ENCODE results near the gene TIGD7.

The TIGD7 gene

DNA sequence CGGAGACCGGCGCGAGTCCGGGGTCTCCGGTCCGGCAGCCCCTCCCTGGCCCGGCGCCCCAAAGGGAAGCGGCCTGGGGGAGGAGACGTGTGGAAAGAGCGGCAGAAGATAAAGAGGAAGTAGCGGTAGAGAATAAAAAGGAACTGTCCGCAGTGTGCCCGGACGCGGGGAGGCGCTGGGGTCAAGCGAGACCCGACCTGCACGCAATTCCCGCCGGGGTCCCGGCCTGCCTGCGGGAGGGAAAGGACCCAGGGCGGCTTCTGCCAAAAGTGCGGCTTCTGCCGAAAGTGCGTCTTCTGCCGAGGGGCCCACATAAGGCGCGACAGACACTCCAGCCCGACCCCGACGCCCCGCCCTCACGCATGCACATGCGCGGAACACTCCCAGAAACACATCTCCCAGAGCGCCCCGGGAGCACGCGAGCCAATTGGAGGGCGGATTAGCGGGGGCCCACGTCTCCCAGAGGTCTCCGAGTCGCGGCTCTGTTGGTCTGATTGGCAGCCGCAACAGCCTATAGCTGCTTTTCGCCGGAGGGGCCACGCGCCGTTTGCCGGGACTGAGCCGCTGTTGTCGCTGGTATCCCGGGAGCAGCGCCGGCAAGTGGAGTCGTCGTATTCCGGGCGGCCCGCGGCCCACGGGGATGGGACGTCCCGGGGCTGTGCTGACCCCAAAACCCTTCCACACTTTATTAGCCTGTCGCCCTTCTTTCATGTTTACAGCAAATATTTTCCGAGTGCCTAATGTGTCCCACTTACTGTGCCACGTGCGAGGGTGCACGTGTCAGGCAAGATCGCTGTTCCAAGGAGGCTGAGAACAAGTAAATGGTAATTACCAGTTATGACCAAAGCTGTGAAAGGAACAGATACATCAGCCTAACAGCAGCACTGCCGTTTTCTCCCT is 40.8 kb downstream of the TIGD7 start:
- Histone ChIP-seq H3K27me3 (ENCODE audit: control insufficient read depth in 1 of 2, insufficient read depth in 2 of 2, low read length in 2 of 2) (no peaks in the 10 kb centered on the region), H3K4me3 (ENCODE audit: low read length in 2 of 2) (peak overlapping the region; percentile 71 to 89), H3K4me1 (ENCODE audit: control insufficient read depth, insufficient read depth, low read length) (peaks cover 5% of the 10 kb centered on the region), H3K9me3 (ENCODE audit: control insufficient read depth in 2 of 2, low read length in 2 of 2) (no peaks in the 10 kb centered on the region), H3K36me3 (ENCODE audit: control insufficient read depth in 2 of 2, insufficient read depth in 2 of 2, low read length in 2 of 2) (peaks cover 3 to 10% of the 10 kb centered on the region in 2 donors), H3K27ac (ENCODE audit: low read length) (peak overlapping the region; percentile 99), H3K9ac (ENCODE audit: low read length in 2 of 2) (peak overlapping the region; percentile 93 to 97)

DNA sequence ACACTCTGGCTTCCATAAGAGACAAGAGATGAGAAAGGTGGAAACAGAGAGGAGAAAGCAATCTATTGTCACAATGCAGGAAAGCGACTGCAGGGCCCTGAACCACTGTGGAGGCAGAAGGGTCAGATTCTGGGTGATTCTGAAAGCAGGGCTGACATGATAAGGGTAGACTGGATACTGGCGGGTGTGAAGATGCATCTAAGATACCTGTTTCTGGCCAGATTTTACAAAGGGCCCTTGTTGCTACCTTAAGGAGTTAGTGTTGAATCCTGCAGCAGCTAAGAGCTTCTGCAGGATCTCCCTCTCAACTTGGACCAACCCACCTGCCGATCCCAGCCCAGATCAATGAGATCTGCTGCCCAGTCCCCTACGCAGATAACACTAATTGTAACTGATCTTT is 42.7 kb downstream of the TIGD7 start:
- H3K27ac ChIP-seq (ENCODE audit: low read length), result no peak overlapping the region
- no peak overlapping the region for H3K9ac ChIP-seq (ENCODE audit: low read length in 2 of 2)
- no peaks in the 10 kb centered on the region for H3K9me3 ChIP-seq (ENCODE audit: control insufficient read depth in 2 of 2, low read length in 2 of 2)
- H3K27me3 ChIP-seq (ENCODE audit: control insufficient read depth in 1 of 2, insufficient read depth in 2 of 2, low read length in 2 of 2), result peaks cover 0 to 3% of the 10 kb centered on the region in 2 donors
- no peak overlapping the region for H3K4me3 ChIP-seq (ENCODE audit: low read length in 2 of 2)
- peaks cover 3 to 5% of the 10 kb centered on the region in 2 donors for H3K36me3 ChIP-seq (ENCODE audit: control insufficient read depth in 2 of 2, insufficient read depth in 2 of 2, low read length in 2 of 2)
- H3K4me1 ChIP-seq (ENCODE audit: control insufficient read depth, insufficient read depth, low read length), result peaks cover 5% of the 10 kb centered on the region

DNA sequence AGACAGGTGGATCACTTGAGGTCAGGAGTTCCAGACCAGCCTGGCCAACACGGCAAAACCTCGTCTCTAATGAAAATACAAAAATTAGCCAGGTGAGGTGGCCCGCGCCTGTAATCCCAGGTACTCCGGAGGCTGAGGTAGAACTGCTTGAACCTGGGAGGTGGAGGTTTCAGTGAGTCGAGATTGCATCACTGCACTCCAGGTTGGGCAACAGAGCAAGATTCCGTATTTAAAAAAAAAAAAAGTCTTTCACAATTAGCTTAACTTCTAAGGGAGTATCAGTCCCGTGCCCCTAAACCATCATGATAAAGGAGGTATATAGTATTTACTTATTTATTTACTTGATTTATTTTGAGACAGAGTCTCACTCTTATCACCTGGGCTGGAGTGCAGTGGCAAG is 45.4 kb downstream of the TIGD7 start:
- Histone ChIP-seq H3K4me3 (ENCODE audit: low read length in 2 of 2) (no peak overlapping the region), H3K27me3 (ENCODE audit: control insufficient read depth in 1 of 2, insufficient read depth in 2 of 2, low read length in 2 of 2) (peaks cover 0 to 9% of the 10 kb centered on the region in 2 donors), H3K36me3 (ENCODE audit: control insufficient read depth in 2 of 2, insufficient read depth in 2 of 2, low read length in 2 of 2) (no peaks in the 10 kb centered on the region), H3K9me3 (ENCODE audit: control insufficient read depth in 2 of 2, low read length in 2 of 2) (no peaks in the 10 kb centered on the region), H3K9ac (ENCODE audit: low read length in 2 of 2) (no peak overlapping the region), H3K4me1 (ENCODE audit: control insufficient read depth, insufficient read depth, low read length) (peaks cover 2% of the 10 kb centered on the region), H3K27ac (ENCODE audit: low read length) (no peak overlapping the region)

DNA sequence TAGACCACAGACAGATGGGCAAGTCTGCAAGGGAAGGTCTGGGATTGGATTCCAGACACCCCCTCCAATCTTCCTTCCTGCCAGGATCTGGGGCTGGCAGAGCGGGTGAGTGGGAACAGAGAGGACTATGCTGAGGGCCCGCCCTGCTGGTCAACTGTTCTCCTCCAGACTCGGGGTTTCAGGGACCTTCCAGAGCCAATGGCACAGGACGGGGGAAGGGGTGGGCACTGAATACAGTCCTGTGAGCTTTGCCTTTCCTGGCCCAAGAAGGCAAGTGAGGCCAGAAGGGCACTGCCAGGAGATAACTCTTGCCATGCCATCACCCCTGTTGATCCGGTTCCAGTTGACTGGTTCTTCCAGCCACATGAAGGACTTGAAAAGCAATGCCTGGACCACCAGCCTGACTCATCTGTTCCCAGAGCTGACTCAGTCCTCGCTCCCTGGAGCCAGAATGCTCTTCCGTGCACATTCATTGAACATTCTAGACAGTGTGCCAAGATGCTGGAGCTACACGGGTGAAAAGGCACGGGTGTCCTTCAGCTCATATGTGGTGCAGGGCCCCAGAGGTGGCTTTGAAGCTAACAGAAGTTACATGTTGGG is 48.3 kb downstream of the TIGD7 start:
- no peak overlapping the region for H3K4me3 ChIP-seq (ENCODE audit: low read length in 2 of 2)
- no peaks in the 10 kb centered on the region for H3K4me1 ChIP-seq (ENCODE audit: control insufficient read depth, insufficient read depth, low read length)
- no peak overlapping the region for H3K27ac ChIP-seq (ENCODE audit: low read length)

DNA sequence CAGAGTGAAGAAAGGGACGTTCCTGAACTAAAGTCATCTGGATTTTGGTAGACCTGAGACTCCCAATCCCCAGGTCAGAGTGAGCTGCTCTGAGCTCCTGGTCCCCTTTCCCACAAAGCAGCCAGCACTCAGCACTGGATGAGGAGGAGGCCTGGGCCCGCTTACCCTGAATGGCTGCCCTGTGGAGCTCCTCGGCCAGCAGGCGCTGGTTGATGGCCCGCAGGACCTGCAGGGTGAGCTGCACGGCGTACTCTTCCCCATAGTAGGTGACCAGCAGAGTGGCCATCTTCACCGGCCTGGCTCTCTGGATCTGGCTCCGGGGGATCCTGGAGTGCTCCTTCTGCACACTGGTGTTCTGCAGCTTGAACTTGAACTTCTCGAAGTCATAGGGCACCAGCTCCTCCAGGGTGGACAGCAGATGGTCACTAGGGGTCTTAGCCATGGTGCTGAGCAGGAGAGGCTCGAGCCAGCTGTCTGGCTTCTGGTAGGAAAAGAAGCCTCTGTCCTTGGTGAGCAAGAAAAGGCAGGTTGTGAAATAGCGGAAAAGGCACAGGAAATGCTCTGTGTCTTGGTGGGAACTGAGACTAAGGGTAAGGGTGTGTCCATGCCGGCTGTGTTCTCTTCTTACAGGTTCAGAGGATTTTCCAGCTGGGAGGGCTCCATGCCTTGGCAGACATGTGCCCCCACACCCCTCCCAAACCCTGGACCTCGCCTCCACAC is 48.9 kb downstream of the TIGD7 start, which contains the start of gene MEFV:
TSS of gene MEFV (minus strand) at position 488 of the 720 bp plus-strand sequence. CDS start at position 442, 46 bp downstream.
- no peak within 1 kb of the TSS for H3K27ac ChIP-seq (ENCODE audit: low read length)
- H3K9ac ChIP-seq (ENCODE audit: low read length in 2 of 2), result no peak within 1 kb of the TSS
- H3K4me3 ChIP-seq (ENCODE audit: low read length in 2 of 2), result no peak within 1 kb of the TSS
- H3K27me3 ChIP-seq (ENCODE audit: control insufficient read depth in 1 of 2, insufficient read depth in 2 of 2, low read length in 2 of 2), result peaks cover 0 to 9% of the 10 kb centered on the region in 2 donors
- H3K9me3 ChIP-seq (ENCODE audit: control insufficient read depth in 2 of 2, low read length in 2 of 2), result no peaks in the 10 kb centered on the region
- H3K4me1 ChIP-seq (ENCODE audit: control insufficient read depth, insufficient read depth, low read length), result no peaks in the 10 kb centered on the region
- H3K36me3 ChIP-seq (ENCODE audit: control insufficient read depth in 2 of 2, insufficient read depth in 2 of 2, low read length in 2 of 2), result no peaks in the 10 kb centered on the region

More for the DNA sequence above, 48.3 kb downstream of the TIGD7 start:
- Histone ChIP-seq H3K36me3 (ENCODE audit: control insufficient read depth in 2 of 2, insufficient read depth in 2 of 2, low read length in 2 of 2) (no peaks in the 10 kb centered on the region), H3K9ac (ENCODE audit: low read length in 2 of 2) (no peak overlapping the region), H3K9me3 (ENCODE audit: control insufficient read depth in 2 of 2, low read length in 2 of 2) (no peaks in the 10 kb centered on the region), H3K27me3 (ENCODE audit: control insufficient read depth in 1 of 2, insufficient read depth in 2 of 2, low read length in 2 of 2) (peaks cover 0 to 9% of the 10 kb centered on the region in 2 donors)

DNA sequence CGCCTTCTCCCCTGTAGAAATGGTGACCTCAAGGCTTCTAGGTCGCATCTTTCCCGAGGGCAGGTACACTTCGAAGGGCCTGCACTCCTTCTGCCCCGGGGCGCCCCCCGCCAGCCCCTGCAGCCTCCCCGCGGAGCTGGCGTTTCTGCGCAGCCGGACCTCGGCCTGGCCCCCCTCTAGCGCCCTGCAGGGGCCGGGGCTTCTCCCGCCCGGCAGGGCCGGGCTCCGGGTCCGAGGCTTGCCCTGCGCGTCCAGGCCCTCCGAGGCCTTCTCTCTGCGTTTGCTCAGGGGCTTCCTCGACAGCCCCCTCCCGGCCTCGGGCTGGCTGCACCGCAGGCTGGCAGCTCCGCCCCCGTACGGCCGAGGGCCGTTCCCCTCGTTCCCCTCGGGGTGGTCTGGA is 50.9 kb downstream of the TIGD7 start:
- peaks cover 0 to 9% of the 10 kb centered on the region in 2 donors for H3K27me3 ChIP-seq (ENCODE audit: control insufficient read depth in 1 of 2, insufficient read depth in 2 of 2, low read length in 2 of 2)
- no peak overlapping the region for H3K27ac ChIP-seq (ENCODE audit: low read length)
- H3K4me3 ChIP-seq (ENCODE audit: low read length in 2 of 2), result no peak overlapping the region
- no peak overlapping the region for H3K9ac ChIP-seq (ENCODE audit: low read length in 2 of 2)
- H3K36me3 ChIP-seq (ENCODE audit: control insufficient read depth in 2 of 2, insufficient read depth in 2 of 2, low read length in 2 of 2), result no peaks in the 10 kb centered on the region
- no peaks in the 10 kb centered on the region for H3K9me3 ChIP-seq (ENCODE audit: control insufficient read depth in 2 of 2, low read length in 2 of 2)
- no peaks in the 10 kb centered on the region for H3K4me1 ChIP-seq (ENCODE audit: control insufficient read depth, insufficient read depth, low read length)

DNA sequence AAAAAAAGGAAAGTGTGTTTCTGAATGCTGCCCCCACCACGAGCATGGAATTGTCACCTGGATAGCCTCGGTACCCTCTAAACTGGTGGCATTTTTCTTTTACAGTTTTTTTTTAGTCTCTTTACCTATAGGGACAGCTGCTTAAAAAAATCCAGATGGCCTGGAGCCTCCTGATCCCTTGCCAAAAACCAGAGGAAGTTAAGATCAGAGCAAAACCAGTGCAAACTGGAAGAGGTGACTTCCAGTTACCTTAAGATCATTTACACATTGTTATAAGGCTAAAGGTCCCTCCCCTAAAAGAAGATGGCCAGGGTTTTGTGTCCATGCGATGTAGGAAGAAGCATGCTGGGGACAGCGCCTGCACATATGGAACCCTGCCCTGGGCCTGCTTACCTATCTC is 52.3 kb downstream of the TIGD7 start:
- Histone ChIP-seq H3K36me3 (ENCODE audit: control insufficient read depth in 2 of 2, insufficient read depth in 2 of 2, low read length in 2 of 2) (no peaks in the 10 kb centered on the region), H3K4me3 (ENCODE audit: low read length in 2 of 2) (no peak overlapping the region), H3K27ac (ENCODE audit: low read length) (no peak overlapping the region)

DNA sequence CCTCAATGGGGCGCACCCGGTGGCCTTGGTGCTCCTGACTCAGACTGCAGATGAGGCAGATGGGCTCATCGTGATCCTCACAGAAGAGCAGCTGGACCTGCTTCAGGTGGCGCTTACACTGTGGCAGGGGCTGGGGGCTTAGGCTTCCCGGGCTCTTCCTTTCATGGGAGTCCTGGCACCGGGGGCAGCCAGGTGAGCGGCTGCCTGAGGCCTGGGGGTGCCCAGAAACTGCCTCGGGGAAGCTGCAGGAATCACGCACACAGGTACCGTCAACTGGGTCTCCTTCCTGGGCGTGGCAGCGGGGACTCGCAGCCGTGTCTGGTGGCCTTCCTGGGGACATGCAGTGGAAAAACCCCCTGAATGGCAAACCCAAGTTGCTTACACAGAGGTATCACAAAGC is 55.8 kb downstream of the TIGD7 start:
- no peaks in the 10 kb centered on the region for H3K36me3 ChIP-seq (ENCODE audit: control insufficient read depth in 2 of 2, insufficient read depth in 2 of 2, low read length in 2 of 2)
- no peaks in the 10 kb centered on the region for H3K9me3 ChIP-seq (ENCODE audit: control insufficient read depth in 2 of 2, low read length in 2 of 2)
- H3K4me3 ChIP-seq (ENCODE audit: low read length in 2 of 2), result no peak overlapping the region
- no peak overlapping the region for H3K27ac ChIP-seq (ENCODE audit: low read length)
- no peak overlapping the region for H3K9ac ChIP-seq (ENCODE audit: low read length in 2 of 2)
- no peaks in the 10 kb centered on the region for H3K4me1 ChIP-seq (ENCODE audit: control insufficient read depth, insufficient read depth, low read length)
- no peaks in the 10 kb centered on the region for H3K27me3 ChIP-seq (ENCODE audit: control insufficient read depth in 1 of 2, insufficient read depth in 2 of 2, low read length in 2 of 2)

More for the DNA sequence above, 52.3 kb downstream of the TIGD7 start:
- no peak overlapping the region for H3K9ac ChIP-seq (ENCODE audit: low read length in 2 of 2)
- H3K4me1 ChIP-seq (ENCODE audit: control insufficient read depth, insufficient read depth, low read length), result no peaks in the 10 kb centered on the region
- H3K27me3 ChIP-seq (ENCODE audit: control insufficient read depth in 1 of 2, insufficient read depth in 2 of 2, low read length in 2 of 2), result peaks cover 0 to 7% of the 10 kb centered on the region in 2 donors
- H3K9me3 ChIP-seq (ENCODE audit: control insufficient read depth in 2 of 2, low read length in 2 of 2), result no peaks in the 10 kb centered on the region

DNA sequence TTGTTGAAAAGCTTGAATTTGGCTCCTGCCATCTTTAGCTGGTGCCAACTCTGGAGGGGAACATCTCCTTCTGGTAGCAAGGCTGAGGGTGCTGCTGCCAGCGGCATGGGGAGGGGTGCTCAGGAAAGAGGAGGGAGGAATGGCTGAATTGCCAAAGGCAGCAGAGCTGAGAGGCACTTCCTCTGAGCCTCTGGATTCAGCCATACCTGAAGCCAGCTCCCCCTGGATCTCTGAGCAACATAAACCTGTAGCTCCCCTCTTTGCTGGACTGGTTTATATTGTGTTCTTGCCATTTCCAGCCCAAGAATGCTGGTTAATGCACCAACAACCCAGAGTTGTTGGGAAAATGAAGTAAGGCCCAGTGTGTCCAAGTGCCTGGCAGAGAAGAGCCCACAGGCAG is 56.2 kb downstream of the TIGD7 start:
- no peak overlapping the region for H3K27ac ChIP-seq (ENCODE audit: low read length)
- H3K27me3 ChIP-seq (ENCODE audit: control insufficient read depth in 1 of 2, insufficient read depth in 2 of 2, low read length in 2 of 2), result peaks cover 0 to 2% of the 10 kb centered on the region in 2 donors
- H3K9me3 ChIP-seq (ENCODE audit: control insufficient read depth in 2 of 2, low read length in 2 of 2), result no peaks in the 10 kb centered on the region
- no peak overlapping the region for H3K9ac ChIP-seq (ENCODE audit: low read length in 2 of 2)
- no peaks in the 10 kb centered on the region for H3K36me3 ChIP-seq (ENCODE audit: control insufficient read depth in 2 of 2, insufficient read depth in 2 of 2, low read length in 2 of 2)
- H3K4me3 ChIP-seq (ENCODE audit: low read length in 2 of 2), result no peak overlapping the region
- no peaks in the 10 kb centered on the region for H3K4me1 ChIP-seq (ENCODE audit: control insufficient read depth, insufficient read depth, low read length)

All from stomach smooth muscle (tissue), 2 donors.